GM23338 (cell line): ENCODE results near the gene ADORA1. TPM values are rescaled to one million over a fixed set of nuclear protein-coding genes. Genes with fewer than 3 reads are reported as not detected.

ENCODE experiments used
- ATAC-seq: fragments of 200-7000 bp; cut with Tn5 transposase; 3 replicates; pipeline ENCODE4 v1.9.1; 2020
- DNase-seq: peaks from one replicate; pipeline ENCODE4 v3.0.0-alpha.2; 2015; ENCODE audit warnings: low spot score
- H2AFZ ChIP-seq: fragments of 200-600 bp; sonication (generic); 2 replicates; pipeline ENCODE4 v1.8.0; 2016; ENCODE audit warnings: antibody characterized with exemption, mild to moderate bottlenecking, moderate library complexity
- H3F3A ChIP-seq: fragments of 200-600 bp; sonication (generic); replicated peaks from 2 replicates; pipeline ENCODE4 v1.8.0; 2017; ENCODE audit warnings: antibody characterized with exemption, mixed run types, low read depth
- H3K27ac ChIP-seq: fragments of 200-600 bp; sonication (generic); 2 replicates; pipeline ENCODE4 v1.6.1; 2016; ENCODE audit warnings: low read depth
- H3K27me3 ChIP-seq: fragments of 200-600 bp; sonication (generic); 2 replicates; pipeline ENCODE4 v1.8.0; 2016; ENCODE audit warnings: mild to moderate bottlenecking, mixed run types, moderate library complexity; ENCODE audit not compliant: insufficient read depth
- H3K36me3 ChIP-seq: fragments of 200-600 bp; sonication (generic); 2 replicates; pipeline ENCODE4 v1.8.0; 2016; ENCODE audit warnings: mild to moderate bottlenecking; ENCODE audit not compliant: insufficient read depth
- H3K4me1 ChIP-seq: fragments of 200-600 bp; sonication (generic); 2 replicates; pipeline ENCODE4 v1.8.0; 2016; ENCODE audit warnings: mild to moderate bottlenecking, moderate library complexity; ENCODE audit not compliant: insufficient read depth
- H3K4me2 ChIP-seq: fragments of 200-600 bp; sonication (generic); 2 replicates; pipeline ENCODE4 v1.7.1; 2017; ENCODE audit warnings: mixed run types
- H3K4me3 ChIP-seq: fragments of 200-600 bp; sonication (generic); 2 replicates; pipeline ENCODE4 v1.6.1; 2016; ENCODE audit warnings: mixed run types
- H3K79me2 ChIP-seq: fragments of 200-600 bp; sonication (generic); replicated peaks from 2 replicates; pipeline ENCODE4 v1.8.0; 2017; ENCODE audit warnings: mild to moderate bottlenecking; ENCODE audit not compliant: insufficient read depth
- H3K9me2 ChIP-seq: fragments of 200-600 bp; sonication (generic); 2 replicates; pipeline ENCODE4 v1.8.0; 2017; ENCODE audit not compliant: insufficient read depth
- H4K20me1 ChIP-seq: fragments of 200-600 bp; sonication (generic); replicated peaks from 2 replicates; pipeline ENCODE4 v1.8.0; 2017; ENCODE audit warnings: mild to moderate bottlenecking; ENCODE audit not compliant: insufficient read depth
- H3K27ac Mint-ChIP-seq: 2 replicates; pipeline ENCODE4 v1.8.0; 2020; ENCODE audit warnings: inconsistent platforms, mild to moderate bottlenecking, moderate library complexity, mixed read lengths
- H3K27me3 Mint-ChIP-seq: 3 replicates; pipeline ENCODE4 v1.8.0; 2022; ENCODE audit warnings: low read depth, mild to moderate bottlenecking, moderate library complexity, mixed read lengths, inconsistent platforms; ENCODE audit not compliant: insufficient read depth, poor library complexity
- H3K36me3 Mint-ChIP-seq: 3 replicates; pipeline ENCODE4 v1.8.0; 2021; ENCODE audit warnings: low read depth, mild to moderate bottlenecking, inconsistent platforms, moderate library complexity, mixed read lengths
- H3K4me1 Mint-ChIP-seq: 3 replicates; pipeline ENCODE4 v1.8.0; 2020; ENCODE audit warnings: mild to moderate bottlenecking, inconsistent platforms, mixed read lengths
- H3K4me3 Mint-ChIP-seq: 3 replicates; pipeline ENCODE4 v1.8.0; 2021; ENCODE audit warnings: moderate library complexity, mild to moderate bottlenecking, inconsistent platforms, mixed read lengths
- H3K9me3 Mint-ChIP-seq: 3 replicates; pipeline ENCODE4 v1.8.0; 2020; ENCODE audit warnings: moderate library complexity, mild to moderate bottlenecking, inconsistent platforms, mixed read lengths
- EZH2phosphoT487 ChIP-seq: fragments of 200-600 bp; sonication (generic); IDR thresholded peaks from one replicate; pipeline ENCODE4 v1.8.1; 2018; ENCODE audit warnings: antibody characterized with exemption; ENCODE audit not compliant: unreplicated experiment
- JUNB ChIP-seq: IDR thresholded peaks from one replicate; pipeline ENCODE4 v1.6.1; 2016; ENCODE audit warnings: antibody characterized with exemption; ENCODE audit not compliant: unreplicated experiment
- NANOG ChIP-seq: IDR thresholded peaks from 2 replicates; pipeline ENCODE4 v1.6.1; 2016; ENCODE audit warnings: antibody characterized with exemption, borderline replicate concordance
- POLR2AphosphoS5 ChIP-seq: IDR thresholded peaks from 2 replicates; pipeline ENCODE4 v1.6.1; 2016; ENCODE audit warnings: antibody characterized with exemption, low read depth
- STAT1 ChIP-seq: IDR thresholded peaks from one replicate; pipeline ENCODE4 v1.6.1; 2016; ENCODE audit warnings: antibody characterized with exemption; ENCODE audit not compliant: unreplicated experiment
- ZNF114 ChIP-seq: fragments of 250-450 bp; sonication (Bioruptor Pico); IDR thresholded peaks from 2 replicates; pipeline ENCODE4 v1.5.0; 2020; ENCODE audit warnings: mild to moderate bottlenecking, moderate library complexity
- ZNF331 ChIP-seq: fragments of 250-450 bp; sonication (Bioruptor Pico); IDR thresholded peaks from 2 replicates; pipeline ENCODE4 v1.5.0; 2020; ENCODE audit warnings: low read depth, mild to moderate bottlenecking, moderate library complexity
- polyA plus RNA-seq: library from polyadenylated mRNA; unstranded; fragments of >200 nt; fragmentation: Nextera tagmentation; extraction: Ambion mirVana; gene quantifications from 2 replicates; pipeline ENCODE4 v1.2.1, GENCODE V29; 2016
- total RNA-seq: library from RNA; depleted of rRNA; stranded (reverse); fragments of >200 nt; shearing (Covaris generic); gene quantifications from 2 replicates; pipeline ENCODE4 v1.2.3, GENCODE V29; 2014
- TF ChIP-seq, protein P1 (sequence below): IDR thresholded peaks from 2 replicates; pipeline ENCODE4 v1.6.1; 2016; ENCODE audit warnings: antibody characterized with exemption
- TF ChIP-seq, protein P2 (sequence below): fragments of 250-450 bp; sonication (Bioruptor Pico); IDR thresholded peaks from 2 replicates; pipeline ENCODE4 v1.5.0; 2020; ENCODE audit warnings: mild to moderate bottlenecking, moderate library complexity

The ADORA1 gene
- total and polyA plus RNA-seq, 2 experiments from 2014 or later = 0.63 to 1.8 TPM

DNA sequence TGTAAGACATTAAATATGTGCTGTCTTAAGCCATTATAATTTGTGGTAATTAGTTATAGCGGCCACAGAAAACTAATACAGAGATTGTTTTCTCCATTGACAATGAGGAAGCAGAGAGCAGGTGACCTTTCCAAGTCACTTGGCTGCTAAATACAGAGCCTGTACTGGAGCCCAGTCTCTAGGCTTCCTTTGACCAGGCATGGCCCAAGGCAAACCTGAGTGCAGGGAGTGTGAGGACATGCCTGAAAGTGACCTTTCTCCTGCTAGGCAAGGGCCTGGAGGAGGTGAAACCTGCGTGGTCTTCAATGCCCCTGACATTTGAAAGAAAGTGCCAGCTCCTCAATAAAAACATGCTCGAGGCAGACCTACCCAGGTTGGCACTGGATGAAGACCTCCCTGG, 71.5 kb downstream of the ADORA1 start:
- H3K36me3 ChIP-seq = no peaks in the 10 kb centered on the region
- Mint-ChIP-seq H3K9me3 (no peaks in the 10 kb centered on the region; the same call in 2 of the 3 replicates), H3K36me3 (no peaks in the 10 kb centered on the region), H3K27me3 (peaks cover 3% of the 10 kb centered on the region), H3K4me3 (no peak overlapping the region), H3K27ac (no peak overlapping the region), H3K4me1 (no peaks in the 10 kb centered on the region)
- TF ChIP-seq, protein P1, sequence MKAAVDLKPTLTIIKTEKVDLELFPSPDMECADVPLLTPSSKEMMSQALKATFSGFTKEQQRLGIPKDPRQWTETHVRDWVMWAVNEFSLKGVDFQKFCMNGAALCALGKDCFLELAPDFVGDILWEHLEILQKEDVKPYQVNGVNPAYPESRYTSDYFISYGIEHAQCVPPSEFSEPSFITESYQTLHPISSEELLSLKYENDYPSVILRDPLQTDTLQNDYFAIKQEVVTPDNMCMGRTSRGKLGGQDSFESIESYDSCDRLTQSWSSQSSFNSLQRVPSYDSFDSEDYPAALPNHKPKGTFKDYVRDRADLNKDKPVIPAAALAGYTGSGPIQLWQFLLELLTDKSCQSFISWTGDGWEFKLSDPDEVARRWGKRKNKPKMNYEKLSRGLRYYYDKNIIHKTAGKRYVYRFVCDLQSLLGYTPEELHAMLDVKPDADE = no peak
- no peak for TF ChIP-seq ZNF331 (CRISPR knock-in tag)
- no peak for TF ChIP-seq STAT1
- TF ChIP-seq EZH2phosphoT487 = no peak
- TF ChIP-seq ZNF114 = no peak
- no peak for TF ChIP-seq POLR2AphosphoS5
- H3K4me3 ChIP-seq = no peak overlapping the region
- H3K79me2 ChIP-seq = no peaks in the 10 kb centered on the region
- no peak overlapping the region for H3K4me2 ChIP-seq
- no peak overlapping the region for H3K27ac ChIP-seq
- H3F3A ChIP-seq = no peaks in the 10 kb centered on the region
- no peak overlapping the region for H2AFZ ChIP-seq
- ATAC-seq (no peak), DNase-seq (no peak)
- H3K9me2 ChIP-seq = 0 out of 2 replicates have a peak, but pooled peaks cover 4% of the 10 kb centered on the region
- no peaks in the 10 kb centered on the region for H3K27me3 ChIP-seq
- no peaks in the 10 kb centered on the region for H3K4me1 ChIP-seq
- no peaks in the 10 kb centered on the region for H4K20me1 ChIP-seq

DNA sequence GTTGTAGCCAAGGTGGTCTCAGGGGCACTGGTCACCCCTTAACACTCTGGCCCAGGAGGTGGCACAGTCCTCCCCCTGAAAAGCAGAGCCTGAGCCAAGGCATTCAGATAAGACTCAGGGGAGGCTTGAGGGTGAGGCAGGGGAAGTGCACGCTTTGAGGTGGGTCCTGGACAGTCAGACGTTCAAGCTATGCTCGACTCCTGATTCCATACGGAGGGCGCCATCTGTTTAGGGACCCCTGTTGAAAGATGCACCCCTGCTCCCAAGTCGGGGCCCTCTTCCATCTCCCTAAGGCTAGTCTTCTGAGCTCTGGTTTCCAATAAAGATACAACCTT, 71.9 kb downstream of the ADORA1 start:
- no peak overlapping the region for H3K27ac Mint-ChIP-seq
- Histone ChIP-seq H3K4me1 (no peaks in the 10 kb centered on the region), H3K9me2 (0 out of 2 replicates have a peak, but pooled peaks cover 4% of the 10 kb centered on the region), H3K27me3 (no peaks in the 10 kb centered on the region), H3F3A (no peaks in the 10 kb centered on the region), H3K4me3 (no peak overlapping the region), H3K36me3 (no peaks in the 10 kb centered on the region), H2AFZ (no peak overlapping the region), H3K4me2 (no peak overlapping the region), H3K27ac (no peak overlapping the region), H4K20me1 (no peaks in the 10 kb centered on the region), H3K79me2 (no peaks in the 10 kb centered on the region)
- no peak overlapping the region for H3K4me3 Mint-ChIP-seq
- DNase-seq (no peak), ATAC-seq (no peak)
- no peaks in the 10 kb centered on the region for H3K36me3 Mint-ChIP-seq
- TF ChIP-seq NANOG (no peak), JUNB (no peak)
- TF ChIP-seq, protein P2, sequence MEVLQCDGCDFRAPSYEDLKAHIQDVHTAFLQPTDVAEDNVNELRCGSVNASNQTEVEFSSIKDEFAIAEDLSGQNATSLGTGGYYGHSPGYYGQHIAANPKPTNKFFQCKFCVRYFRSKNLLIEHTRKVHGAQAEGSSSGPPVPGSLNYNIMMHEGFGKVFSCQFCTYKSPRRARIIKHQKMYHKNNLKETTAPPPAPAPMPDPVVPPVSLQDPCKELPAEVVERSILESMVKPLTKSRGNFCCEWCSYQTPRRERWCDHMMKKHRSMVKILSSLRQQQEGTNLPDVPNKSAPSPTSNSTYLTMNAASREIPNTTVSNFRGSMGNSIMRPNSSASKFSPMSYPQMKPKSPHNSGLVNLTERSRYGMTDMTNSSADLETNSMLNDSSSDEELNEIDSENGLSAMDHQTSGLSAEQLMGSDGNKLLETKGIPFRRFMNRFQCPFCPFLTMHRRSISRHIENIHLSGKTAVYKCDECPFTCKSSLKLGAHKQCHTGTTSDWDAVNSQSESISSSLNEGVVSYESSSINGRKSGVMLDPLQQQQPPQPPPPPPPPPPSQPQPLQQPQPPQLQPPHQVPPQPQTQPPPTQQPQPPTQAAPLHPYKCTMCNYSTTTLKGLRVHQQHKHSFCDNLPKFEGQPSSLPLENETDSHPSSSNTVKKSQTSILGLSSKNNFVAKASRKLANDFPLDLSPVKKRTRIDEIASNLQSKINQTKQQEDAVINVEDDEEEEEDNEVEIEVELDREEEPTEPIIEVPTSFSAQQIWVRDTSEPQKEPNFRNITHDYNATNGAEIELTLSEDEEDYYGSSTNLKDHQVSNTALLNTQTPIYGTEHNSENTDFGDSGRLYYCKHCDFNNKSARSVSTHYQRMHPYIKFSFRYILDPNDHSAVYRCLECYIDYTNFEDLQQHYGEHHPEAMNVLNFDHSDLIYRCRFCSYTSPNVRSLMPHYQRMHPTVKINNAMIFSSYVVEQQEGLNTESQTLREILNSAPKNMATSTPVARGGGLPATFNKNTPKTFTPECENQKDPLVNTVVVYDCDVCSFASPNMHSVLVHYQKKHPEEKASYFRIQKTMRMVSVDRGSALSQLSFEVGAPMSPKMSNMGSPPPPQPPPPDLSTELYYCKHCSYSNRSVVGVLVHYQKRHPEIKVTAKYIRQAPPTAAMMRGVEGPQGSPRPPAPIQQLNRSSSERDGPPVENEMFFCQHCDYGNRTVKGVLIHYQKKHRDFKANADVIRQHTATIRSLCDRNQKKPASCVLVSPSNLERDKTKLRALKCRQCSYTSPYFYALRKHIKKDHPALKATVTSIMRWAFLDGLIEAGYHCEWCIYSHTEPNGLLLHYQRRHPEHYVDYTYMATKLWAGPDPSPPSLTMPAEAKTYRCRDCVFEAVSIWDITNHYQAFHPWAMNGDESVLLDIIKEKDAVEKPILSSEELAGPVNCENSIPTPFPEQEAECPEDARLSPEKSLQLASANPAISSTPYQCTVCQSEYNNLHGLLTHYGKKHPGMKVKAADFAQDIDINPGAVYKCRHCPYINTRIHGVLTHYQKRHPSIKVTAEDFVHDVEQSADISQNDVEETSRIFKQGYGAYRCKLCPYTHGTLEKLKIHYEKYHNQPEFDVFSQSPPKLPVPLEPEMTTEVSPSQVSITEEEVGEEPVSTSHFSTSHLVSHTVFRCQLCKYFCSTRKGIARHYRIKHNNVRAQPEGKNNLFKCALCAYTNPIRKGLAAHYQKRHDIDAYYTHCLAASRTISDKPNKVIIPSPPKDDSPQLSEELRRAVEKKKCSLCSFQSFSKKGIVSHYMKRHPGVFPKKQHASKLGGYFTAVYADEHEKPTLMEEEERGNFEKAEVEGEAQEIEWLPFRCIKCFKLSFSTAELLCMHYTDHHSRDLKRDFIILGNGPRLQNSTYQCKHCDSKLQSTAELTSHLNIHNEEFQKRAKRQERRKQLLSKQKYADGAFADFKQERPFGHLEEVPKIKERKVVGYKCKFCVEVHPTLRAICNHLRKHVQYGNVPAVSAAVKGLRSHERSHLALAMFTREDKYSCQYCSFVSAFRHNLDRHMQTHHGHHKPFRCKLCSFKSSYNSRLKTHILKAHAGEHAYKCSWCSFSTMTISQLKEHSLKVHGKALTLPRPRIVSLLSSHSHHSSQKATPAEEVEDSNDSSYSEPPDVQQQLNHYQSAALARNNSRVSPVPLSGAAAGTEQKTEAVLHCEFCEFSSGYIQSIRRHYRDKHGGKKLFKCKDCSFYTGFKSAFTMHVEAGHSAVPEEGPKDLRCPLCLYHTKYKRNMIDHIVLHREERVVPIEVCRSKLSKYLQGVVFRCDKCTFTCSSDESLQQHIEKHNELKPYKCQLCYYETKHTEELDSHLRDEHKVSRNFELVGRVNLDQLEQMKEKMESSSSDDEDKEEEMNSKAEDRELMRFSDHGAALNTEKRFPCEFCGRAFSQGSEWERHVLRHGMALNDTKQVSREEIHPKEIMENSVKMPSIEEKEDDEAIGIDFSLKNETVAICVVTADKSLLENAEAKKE (CRISPR knock-in tag) = no peak
- H3K27me3 Mint-ChIP-seq = peaks cover 3% of the 10 kb centered on the region
- no peaks in the 10 kb centered on the region; the same call in 2 of the 3 replicates for H3K9me3 Mint-ChIP-seq
- H3K4me1 Mint-ChIP-seq = no peaks in the 10 kb centered on the region
